Mucosa of descending colon (tissue), 3 donors: ENCODE measurements around the gene NTSR1. TPM values are rescaled to one million over a fixed set of nuclear protein-coding genes. Genes with fewer than 3 reads are reported as not detected.

Source experiments
- ATAC-seq: fragments of 200-7000 bp; cut with Tn5 transposase; one replicate; pipeline ENCODE4 v1.9.1; 2020; ENCODE audit warnings: mild to moderate bottlenecking, moderate library complexity
- DNase-seq, 3 donors: peaks; one replicate each; pipeline ENCODE4 v3.0.0-alpha.2; 2020
- H3K36me3 ChIP-seq: fragments of 200-600 bp; one replicate; pipeline ENCODE4 v1.8.0; 2021; ENCODE audit warnings: low read depth, mild to moderate bottlenecking
- H3K4me1 ChIP-seq: fragments of 200-600 bp; one replicate; pipeline ENCODE4 v1.8.0; 2021; ENCODE audit warnings: low read depth, mild to moderate bottlenecking
- H3K4me3 ChIP-seq: fragments of 200-600 bp; one replicate; pipeline ENCODE4 v1.8.0; 2021; ENCODE audit warnings: mild to moderate bottlenecking
- H3K9me3 ChIP-seq: fragments of 200-600 bp; one replicate; pipeline ENCODE4 v1.8.0; 2021; ENCODE audit warnings: mild to moderate bottlenecking
- intact Hi-C, 2 donors: fragments of 100-400 bp; cut with DNase I in 1 of 2; cut with micrococcal nuclease in 1 of 2; formaldehyde crosslinking; loops; one replicate each; pipeline versions ENCODE4 v1.11.0 to v1.11.1; 2022; cut with DNase I, micrococcal nuclease
- total RNA-seq, 3 donors: library from RNA; stranded (reverse); fragmentation: NEBNext Ultra II Directional in 2 of 3; extraction: Animal tissue kit (Norgen Biotek cat#: 25700) in 2 of 3; gene quantifications; one replicate each; pipeline versions ENCODE4 v1.2.1 to v1.2.4, GENCODE V29; 2021 to 2023
- TF ChIP-seq, protein P1 (sequence below): fragments of 200-600 bp; IDR thresholded peaks from one replicate; pipeline ENCODE4 v1.8.0; 2022; ENCODE audit warnings: antibody characterized with exemption, mild to moderate bottlenecking
- donor health status: DM: no; HTN: no; CAD: no; lungs with moderate emphysema.
- donor health status: DM: no; HTN: no; CAD: no.
- donor health status: DM: no; HTN: yes; CAD: no.

NTSR1 gene
- total RNA-seq, 3 donors from 2014 or later = 0.31 to 22.1 TPM; not detected in 1

DNA sequence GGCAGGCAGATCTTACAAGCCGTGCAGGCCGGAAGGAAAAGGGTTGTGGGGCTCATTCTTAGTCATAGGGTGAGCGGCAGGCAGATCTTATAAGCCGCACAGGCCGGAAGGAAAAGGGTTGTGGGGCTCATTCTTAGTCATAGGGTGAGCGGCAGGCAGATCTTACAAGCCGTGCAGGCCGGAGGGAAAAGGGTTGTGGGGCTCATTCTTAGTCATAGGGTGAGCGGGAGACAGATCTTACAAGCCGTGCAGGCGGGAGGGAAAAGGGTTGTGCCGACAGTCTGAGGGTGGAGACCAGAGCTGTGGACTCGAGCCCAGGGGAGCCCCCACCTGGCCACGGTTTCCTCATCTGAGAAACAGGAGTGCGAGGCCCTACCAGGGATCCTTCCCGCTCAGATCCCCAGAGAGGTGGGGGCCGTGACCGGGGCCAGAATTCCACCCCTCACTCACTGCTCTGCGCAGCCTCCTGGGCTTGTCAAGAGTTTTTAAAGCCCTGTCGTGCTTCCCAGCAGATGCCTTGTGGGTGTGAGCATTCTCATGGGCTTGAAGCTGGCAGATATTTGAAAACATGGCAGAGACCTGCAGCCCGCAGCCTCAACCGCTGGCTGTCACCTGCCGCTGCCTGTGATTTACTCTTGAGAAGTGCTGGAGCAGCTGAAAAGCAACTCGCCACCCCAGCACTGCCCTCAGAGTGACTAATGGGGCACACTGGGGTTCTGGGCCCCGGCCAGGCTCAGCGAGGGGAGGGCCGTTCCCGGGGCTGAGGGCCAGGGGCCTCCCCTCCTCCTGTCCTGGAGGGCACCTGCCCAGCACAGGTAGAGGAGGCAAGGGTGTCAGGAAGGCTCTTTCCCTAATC, 31.9 kb downstream of the NTSR1 start:
- ATAC-seq (peak; percentile 60), DNase-seq (peak; percentile 29 to 70 (median 46))
- no peaks in the 10 kb centered on the region for H3K36me3 ChIP-seq
- H3K4me3 ChIP-seq = no peak overlapping the region
- no peaks in the 10 kb centered on the region for H3K9me3 ChIP-seq
- peaks cover 8% of the 10 kb centered on the region for H3K4me1 ChIP-seq
- intact Hi-C loops = no loop called here
- TF ChIP-seq, protein P1, sequence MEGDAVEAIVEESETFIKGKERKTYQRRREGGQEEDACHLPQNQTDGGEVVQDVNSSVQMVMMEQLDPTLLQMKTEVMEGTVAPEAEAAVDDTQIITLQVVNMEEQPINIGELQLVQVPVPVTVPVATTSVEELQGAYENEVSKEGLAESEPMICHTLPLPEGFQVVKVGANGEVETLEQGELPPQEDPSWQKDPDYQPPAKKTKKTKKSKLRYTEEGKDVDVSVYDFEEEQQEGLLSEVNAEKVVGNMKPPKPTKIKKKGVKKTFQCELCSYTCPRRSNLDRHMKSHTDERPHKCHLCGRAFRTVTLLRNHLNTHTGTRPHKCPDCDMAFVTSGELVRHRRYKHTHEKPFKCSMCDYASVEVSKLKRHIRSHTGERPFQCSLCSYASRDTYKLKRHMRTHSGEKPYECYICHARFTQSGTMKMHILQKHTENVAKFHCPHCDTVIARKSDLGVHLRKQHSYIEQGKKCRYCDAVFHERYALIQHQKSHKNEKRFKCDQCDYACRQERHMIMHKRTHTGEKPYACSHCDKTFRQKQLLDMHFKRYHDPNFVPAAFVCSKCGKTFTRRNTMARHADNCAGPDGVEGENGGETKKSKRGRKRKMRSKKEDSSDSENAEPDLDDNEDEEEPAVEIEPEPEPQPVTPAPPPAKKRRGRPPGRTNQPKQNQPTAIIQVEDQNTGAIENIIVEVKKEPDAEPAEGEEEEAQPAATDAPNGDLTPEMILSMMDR = no peak

- ATAC-seq = no peak
- Histone ChIP-seq H3K9me3 (no peaks in the 10 kb centered on the region), H3K36me3 (no peaks in the 10 kb centered on the region), H3K4me1 (peaks cover 8% of the 10 kb centered on the region), H3K4me3 (no peak overlapping the region)
- TF ChIP-seq, protein P1 = no peak
- peak in 2 of 3 donors; percentile 21 to 52 for DNase-seq
- intact Hi-C loops = no loop called here
Observed at GRCh38 chr20:62741191-62741691, 32.6 kb downstream of the NTSR1 start.

DNA sequence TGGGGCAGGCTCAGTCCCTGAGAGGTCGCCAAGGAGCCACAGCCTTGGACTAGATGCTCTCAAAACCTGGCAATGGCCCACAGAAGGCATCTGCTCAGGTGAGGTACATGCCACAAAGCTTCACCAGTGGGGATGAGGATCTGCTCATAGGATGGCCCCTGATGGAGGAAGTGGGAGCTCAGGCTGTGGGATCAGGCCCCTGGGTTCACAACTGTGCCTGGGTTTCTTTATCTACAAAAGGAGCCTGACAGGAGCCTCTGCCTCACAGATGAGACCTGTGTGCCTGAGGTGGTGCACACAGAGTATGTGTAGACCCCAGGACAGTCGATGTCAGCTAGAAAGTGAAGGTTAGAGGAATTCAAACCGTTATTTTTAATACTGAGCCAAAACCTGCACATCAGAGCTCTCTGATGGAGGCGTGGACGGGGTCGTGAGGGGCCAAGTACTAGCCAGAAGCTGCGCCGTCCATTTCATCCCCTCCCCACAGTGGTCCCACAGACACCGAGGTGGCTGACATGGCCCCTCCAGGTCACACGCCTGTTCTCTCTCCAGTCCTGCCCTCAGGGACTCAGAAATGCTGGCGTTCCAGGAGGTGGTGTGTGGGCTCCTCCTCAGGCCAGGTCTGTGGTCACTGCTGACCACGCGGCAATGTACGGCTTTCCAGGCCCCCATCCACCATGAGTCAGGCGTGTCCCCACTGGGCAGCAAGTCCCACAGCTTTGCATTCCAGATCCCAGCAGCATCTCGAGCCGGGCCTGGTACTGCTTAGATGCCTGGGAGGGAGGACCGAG, 33.3 kb downstream of the NTSR1 start:
- Histone ChIP-seq H3K4me1 (peaks cover 8% of the 10 kb centered on the region), H3K4me3 (no peak overlapping the region), H3K9me3 (no peaks in the 10 kb centered on the region), H3K36me3 (no peaks in the 10 kb centered on the region)
- TF ChIP-seq, protein P1 = no peak
- intact Hi-C loops = no loop called here
- DNase-seq (peak in 2 of 3 donors; percentile 19 to 24), ATAC-seq (no peak)

- DNase-seq (peak in 1 of 3 donors; percentile 20), ATAC-seq (no peak)
- Histone ChIP-seq H3K4me1 (peaks cover 8% of the 10 kb centered on the region), H3K36me3 (no peaks in the 10 kb centered on the region), H3K4me3 (no peak overlapping the region), H3K9me3 (no peaks in the 10 kb centered on the region)
- intact Hi-C loops = no loop called here
- TF ChIP-seq, protein P1 = no peak
Observed at GRCh38 chr20:62742550-62742949, 33.9 kb downstream of the NTSR1 start.

- Histone ChIP-seq H3K36me3 (no peaks in the 10 kb centered on the region), H3K4me1 (peaks cover 8% of the 10 kb centered on the region), H3K4me3 (no peak overlapping the region), H3K9me3 (no peaks in the 10 kb centered on the region)
- ATAC-seq = no peak
- intact Hi-C loops = no loop called here
- peak in 1 of 3 donors; percentile 40 for DNase-seq
- TF ChIP-seq, protein P1 = no peak
Observed at GRCh38 chr20:62742979-62743776, 34.5 kb downstream of the NTSR1 start.
